GM19395 (cell line): ENCODE results near the gene TAS2R39.

ENCODE experiments used
- ATAC-seq: cut with Tn5 transposase; IDR thresholded peaks from one replicate; pipeline ENCODE4 v1.9.1; 2021; ENCODE audit warnings: mild to moderate bottlenecking, moderate library complexity; ENCODE audit not compliant: unreplicated experiment

The TAS2R39 gene

DNA sequence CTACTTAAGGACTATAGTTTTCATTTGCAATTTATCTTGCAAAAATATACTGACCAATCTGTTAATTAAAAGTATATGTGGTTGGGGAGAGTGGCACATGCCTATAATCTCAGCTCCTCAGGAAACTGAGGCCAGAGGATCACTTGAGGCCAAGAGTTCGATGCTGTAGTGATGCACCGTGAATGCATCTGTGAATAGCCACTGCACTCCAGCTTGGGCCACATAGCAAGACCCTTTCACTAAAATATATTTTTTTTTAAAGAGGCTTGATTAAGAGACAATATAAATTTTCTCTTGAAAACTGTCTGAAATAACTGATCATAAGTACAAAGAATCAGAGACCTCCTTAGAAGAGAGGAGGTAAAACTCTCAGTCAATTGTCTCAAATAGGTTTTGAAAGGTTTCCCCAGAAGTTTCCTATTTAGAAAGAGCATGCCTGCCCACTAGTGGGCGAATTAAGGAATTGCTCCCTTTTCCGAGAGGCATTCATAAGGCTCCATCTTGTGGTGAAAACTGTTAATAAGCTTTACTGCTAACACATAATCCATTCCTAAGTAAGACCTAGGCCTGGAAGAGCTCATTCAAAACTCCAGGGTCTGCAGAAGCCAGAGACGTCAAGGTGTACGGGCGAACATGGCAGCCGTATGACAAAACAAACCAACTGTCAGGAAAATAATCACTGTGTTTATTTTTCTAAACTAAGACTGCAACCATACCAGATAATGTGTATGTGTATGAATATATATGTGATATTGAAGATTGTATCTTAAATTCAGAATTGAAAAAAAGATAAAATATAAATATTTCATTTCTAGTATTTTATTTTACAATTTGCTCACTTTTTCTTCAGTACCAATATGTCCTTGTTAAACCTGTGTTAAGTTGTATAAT is 31.8 kb downstream of the TAS2R39 start:
- ATAC-seq, result peak; percentile 97

DNA sequence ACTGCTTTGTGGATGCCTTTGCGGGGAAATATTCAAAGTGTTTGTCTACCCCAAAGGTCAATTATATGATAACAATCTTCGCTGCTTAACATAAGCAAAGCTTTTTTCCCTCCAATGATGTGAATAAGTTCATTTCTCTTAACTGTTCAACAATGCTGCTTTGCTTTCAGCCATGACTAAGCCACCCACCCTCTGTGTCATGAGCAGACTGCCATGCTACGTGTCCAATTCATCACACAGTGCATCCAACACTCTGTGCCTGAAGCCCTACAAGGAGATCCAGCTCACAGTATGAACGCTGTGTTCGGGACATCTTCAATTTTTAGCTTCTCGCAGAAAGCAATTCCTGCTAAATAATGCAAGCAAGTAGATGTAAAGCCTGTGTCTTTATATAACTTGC is 32.9 kb downstream of the TAS2R39 start:
- no peak for ATAC-seq

DNA sequence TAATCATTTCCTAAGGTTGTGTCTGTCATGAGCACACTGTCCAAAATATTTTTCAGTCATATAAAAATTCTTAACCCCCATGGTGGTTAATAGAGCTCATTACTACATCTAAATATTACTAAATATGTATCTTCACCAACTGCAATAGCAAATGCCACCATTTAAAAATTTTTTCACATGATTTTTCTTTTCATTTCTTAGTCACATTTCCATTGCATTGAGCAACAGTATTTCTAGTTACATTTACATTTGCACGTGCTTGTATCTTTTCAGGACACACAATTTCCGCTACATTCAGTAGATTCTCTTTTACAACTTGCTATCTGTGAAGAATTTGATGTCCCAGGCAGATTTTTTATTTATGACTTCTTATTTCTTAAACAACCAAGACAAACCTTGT is 33.5 kb downstream of the TAS2R39 start:
- no peak for ATAC-seq

DNA sequence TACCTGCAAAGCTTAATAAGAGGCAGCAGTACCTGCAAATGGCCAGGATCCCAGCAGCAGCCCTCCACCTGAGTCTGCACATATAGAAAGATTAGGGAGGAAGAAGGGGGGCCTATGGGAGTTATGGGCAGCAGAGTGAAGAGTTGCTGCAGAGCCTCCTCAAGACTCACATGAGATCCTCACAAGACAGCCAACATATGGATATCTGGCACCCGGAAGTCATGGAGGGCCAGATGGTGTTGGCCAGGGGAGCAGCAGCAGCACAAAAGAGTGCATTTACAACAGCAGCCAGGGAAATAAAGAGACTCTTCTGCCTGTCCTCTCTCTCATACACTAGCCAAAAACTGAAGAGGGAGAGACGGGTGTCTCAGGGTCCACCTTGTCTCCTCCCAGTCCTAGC is 34.6 kb downstream of the TAS2R39 start:
- ATAC-seq, result no peak

DNA sequence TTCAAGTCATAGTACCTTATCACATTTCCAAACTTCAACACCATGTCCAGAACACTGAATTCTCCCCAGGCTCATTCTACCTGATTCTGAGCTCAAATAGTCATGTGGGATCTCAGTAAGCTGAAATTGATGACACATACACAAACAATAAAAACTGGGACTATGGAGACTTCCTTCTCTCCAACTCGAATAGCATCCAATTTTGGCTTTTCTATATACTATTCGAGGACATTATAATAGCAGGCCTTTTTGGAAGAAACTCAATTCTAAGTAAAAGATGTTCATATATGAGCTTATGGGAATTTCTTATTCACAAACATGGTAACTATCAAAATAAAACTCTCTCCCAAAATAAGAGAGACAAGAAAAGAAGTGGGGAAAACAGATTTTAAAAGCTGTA is 38.1 kb downstream of the TAS2R39 start:
- no peak for ATAC-seq

DNA sequence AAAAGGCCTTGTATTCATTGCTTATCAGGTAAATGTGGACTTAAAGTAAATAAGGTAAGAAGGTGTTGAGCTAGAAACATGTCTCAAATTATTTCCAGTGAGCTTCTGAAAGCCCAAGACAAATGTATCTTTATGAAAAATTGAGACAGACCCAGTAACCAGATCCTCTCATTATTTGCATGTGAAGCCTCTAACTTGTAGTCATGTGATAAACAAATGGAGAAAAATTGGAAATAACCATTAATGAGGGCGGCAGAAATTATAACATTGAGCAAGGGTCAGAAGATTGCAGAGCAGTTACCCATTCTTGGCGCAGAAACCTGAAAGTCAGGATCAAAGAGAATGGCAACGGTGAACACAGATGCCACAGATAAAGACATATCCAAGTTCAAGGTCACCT is 38.5 kb downstream of the TAS2R39 start, which contains the start of gene TAS2R40:
Gene TAS2R40, plus strand, starts transcription at position 301 of the 400 bp plus-strand sequence. Its CDS starts 42 bp downstream, at position 343.
- no peak for ATAC-seq

DNA sequence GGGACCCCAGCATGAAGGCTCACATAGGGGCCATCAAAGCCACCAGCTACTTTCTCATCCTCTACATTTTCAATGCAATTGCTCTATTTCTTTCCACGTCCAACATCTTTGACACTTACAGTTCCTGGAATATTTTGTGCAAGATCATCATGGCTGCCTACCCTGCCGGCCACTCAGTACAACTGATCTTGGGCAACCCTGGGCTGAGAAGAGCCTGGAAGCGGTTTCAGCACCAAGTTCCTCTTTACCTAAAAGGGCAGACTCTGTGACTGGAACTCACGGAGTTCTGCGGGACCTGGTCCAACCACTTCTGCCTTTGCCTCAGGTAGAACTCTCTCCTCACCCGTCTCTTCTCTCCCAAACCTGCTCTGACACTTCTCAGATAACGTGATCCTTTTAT is 39.6 kb downstream of the TAS2R39 start:
- ATAC-seq, result no peak

DNA sequence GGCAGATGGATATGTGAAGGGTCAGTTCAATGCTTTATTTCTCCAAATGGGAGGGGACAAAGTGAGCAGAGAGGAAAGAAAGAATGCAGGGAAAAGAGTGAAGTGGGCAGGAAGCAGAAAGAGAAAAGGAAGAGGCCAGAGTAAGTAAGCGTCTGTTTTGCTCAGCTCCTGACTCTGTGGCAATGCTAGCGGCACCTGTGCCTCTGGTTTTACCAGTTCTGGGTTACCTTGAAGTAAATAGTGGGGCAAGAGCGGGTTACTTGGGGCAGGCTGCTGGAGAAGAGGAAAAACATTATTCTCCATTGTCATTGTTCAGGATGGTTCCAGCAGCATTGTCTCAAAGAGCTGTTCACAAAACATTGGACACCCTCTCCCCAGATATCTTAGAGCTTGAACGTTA is 40.6 kb downstream of the TAS2R39 start:
- ATAC-seq, result no peak

DNA sequence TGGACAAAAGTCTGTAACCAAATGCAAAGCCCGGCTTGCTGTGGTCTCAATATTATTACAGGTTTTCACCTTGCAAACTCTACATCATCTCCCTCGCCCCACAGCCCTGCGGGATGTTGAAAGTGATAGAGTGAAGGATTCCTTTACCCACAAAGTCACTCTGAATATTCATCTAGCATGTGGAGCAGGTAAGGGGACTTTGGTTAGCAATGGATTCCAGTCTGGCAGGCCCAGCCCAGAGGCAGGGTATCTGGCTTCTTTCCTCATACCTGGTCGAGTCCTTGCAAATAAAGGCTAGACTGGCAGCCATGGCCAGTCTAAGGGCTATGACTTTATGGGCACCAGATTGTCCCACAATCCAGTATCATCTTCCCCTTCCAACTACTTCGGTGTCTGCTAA is 41.8 kb downstream of the TAS2R39 start:
- no peak for ATAC-seq

DNA sequence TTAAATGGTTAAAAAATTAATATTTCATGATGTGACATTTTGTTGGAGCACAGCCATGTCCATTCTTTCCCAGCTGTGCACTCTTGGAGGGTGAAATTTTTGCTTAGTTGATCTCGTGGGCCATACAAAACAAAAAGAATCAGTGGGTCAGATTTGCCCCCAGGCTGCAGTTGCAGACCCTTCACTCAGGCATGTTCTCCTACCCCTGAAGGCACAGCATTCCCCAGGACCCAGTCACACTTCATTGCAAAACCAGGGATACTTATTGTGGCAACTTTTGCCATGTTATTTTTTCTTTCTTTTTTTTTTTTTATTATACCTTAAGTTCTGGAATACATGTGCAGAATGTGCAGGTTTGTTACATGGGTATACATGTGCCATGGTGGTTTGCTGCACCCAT is 44.6 kb downstream of the TAS2R39 start:
- ATAC-seq, result no peak

DNA sequence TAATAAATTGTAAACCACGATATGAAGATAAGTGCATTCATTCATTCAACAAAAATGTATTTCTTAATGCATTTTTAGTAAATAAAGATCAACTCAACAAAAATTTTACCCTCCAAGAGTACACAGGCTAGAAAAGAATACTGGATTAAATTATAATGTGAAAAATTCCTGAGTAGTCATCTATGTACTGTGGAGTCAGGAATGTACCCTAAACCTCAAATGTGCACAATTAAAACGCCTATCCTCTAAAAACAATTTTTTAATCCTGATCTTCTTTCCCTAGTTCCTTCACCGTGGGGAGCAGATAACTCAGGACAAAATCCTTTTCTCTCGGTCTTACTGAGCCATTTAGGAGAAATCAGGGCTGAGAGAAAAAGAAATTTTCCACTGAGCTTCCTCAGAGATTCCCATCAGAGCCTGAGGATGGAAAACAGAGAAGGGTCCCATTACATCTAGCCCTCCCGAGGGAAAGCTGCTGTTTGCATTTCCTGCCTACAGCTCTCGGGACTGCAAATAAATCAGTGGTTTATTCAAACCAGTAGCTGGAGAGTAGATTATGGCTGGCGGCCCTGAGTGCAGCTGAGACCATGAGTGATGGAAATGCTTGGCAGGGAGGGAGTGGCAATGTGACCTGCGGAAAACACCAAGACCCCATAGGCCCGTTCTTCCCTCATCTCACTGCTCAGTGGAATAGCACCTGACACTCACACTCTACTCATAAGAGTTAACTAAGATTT is 46.0 kb downstream of the TAS2R39 start:
- no peak for ATAC-seq

DNA sequence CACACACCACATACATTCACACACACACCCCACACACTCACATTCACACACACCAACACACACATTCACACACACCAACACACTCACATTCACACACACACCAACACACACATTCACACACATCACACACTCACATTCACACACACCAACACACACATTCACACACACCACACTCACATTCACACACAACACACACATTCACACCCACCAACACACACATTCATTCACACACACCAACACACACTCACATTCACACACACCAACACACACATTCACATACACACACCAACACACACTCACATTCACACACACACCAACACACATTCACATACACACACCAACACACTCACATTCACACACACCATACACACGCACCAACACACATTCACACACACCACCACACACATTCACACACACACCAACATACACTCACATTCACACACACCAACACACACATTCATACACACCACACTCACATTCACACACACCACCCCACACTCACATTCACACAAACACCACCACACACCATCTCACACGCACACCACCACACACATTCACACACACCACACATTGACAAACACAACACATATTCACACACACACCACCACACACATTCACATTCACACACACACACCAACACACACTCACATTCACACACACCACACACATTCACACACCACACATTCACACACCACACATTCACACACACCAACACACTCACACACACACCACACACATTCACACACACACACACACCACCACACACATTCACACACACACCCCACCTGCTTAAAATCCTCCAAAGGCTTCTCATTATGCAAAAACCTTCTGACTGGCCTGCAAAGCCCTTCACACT is 47.6 kb downstream of the TAS2R39 start:
- ATAC-seq, result no peak
